K562 (cell line): ENCODE measurements around the gene WFIKKN1. TPM values are rescaled to one million over a fixed set of nuclear protein-coding genes. Genes with fewer than 3 reads are reported as not detected.

Experiments
- PYGO2 ChIP-seq: fragments of 450-650 bp; IDR thresholded peaks from 2 replicates; pipeline ENCODE4 v1.6.1; 2016; ENCODE audit warnings: mild to moderate bottlenecking, missing genetic modification characterization, moderate library complexity, missing compliant biosample characterization
- SUPT5H ChIP-seq: fragments of 450-650 bp; IDR thresholded peaks from 2 replicates; pipeline ENCODE4 v1.6.1; 2016
- ZNF124 ChIP-seq: sonication (generic); formaldehyde crosslinking; IDR thresholded peaks from 2 replicates; pipeline ENCODE4 v1.8.1; 2022; ENCODE audit warnings: missing genetic modification reagents
- polyA plus RNA-seq, 8 experiments: library from polyadenylated mRNA; depleted of rRNA in 4 of 8; stranded (reverse) in 5 of 8; unstranded in 3 of 8; fragments of >200 nt; fragmentation: Nextera tagmentation in 2 of 8; fragmentation: Illumina TruSeq in 1 of 8; extraction: Ambion mirVana in 2 of 8; extraction: Trizol in 1 of 8; gene quantifications; 2 replicates each; pipeline versions ENCODE4 v1.2.1 to v1.2.3, GENCODE V29; 2011 to 2014; ENCODE audit warnings: inconsistent platforms in 1 of 8, missing spikeins in 1 of 8
- total RNA-seq, 7 experiments: library from RNA; depleted of rRNA in 6 of 7; stranded (reverse); fragments of >200 nt in 6 of 7; fragmentation: Illumina TruSeq in 2 of 7; extraction: Trizol in 2 of 7; gene quantifications; 2 replicates each; pipeline versions ENCODE4 v1.2.1 to v1.2.3, GENCODE V29; 2011 to 2021; ENCODE audit warnings: low replicate concordance in 1 of 7
- TF ChIP-seq, protein P1 (sequence below): fragments of 450-650 bp; IDR thresholded peaks from 2 replicates; pipeline ENCODE4 v1.6.1; 2018; ENCODE audit warnings: mild to moderate bottlenecking, low read depth; ENCODE audit not compliant: partially characterized antibody
- TF ChIP-seq, protein P2 (sequence below): fragments of 450-650 bp; IDR thresholded peaks from 2 replicates; pipeline ENCODE4 v1.6.1; 2016; ENCODE audit warnings: mild to moderate bottlenecking, moderate library complexity
- TF ChIP-seq, protein P3 (sequence below), 2 experiments: fragments of 200-800 bp in 1 of 2; sonication (Bioruptor generic) in 1 of 2; sonication (generic) in 1 of 2; formaldehyde crosslinking in 1 of 2; IDR thresholded peaks in 1 of 2; conservative IDR thresholded peaks in 1 of 2; 2 replicates each; pipeline versions ENCODE4 v1.5.0 to v1.6.1; 2016 to 2020; ENCODE audit warnings: missing compliant biosample characterization in 1 of 2, missing genetic modification characterization in 1 of 2, missing genetic modification reagents in 1 of 2
- TF ChIP-seq, protein P4 (sequence below): IDR thresholded peaks from 2 replicates; pipeline ENCODE4 v1.6.1; 2011; ENCODE audit warnings: borderline replicate concordance, low read depth, mild to moderate bottlenecking, moderate library complexity, low read length; ENCODE audit not compliant: insufficient read depth, poor library complexity, severe bottlenecking

The WFIKKN1 gene
- total and polyA plus RNA-seq, 9 of the 15 experiments (the other 6 are each of a cell fraction or from before 2014, with no cell fraction given), result 0.14 to 1.1 (median 0.50) TPM; not detected in 4

DNA sequence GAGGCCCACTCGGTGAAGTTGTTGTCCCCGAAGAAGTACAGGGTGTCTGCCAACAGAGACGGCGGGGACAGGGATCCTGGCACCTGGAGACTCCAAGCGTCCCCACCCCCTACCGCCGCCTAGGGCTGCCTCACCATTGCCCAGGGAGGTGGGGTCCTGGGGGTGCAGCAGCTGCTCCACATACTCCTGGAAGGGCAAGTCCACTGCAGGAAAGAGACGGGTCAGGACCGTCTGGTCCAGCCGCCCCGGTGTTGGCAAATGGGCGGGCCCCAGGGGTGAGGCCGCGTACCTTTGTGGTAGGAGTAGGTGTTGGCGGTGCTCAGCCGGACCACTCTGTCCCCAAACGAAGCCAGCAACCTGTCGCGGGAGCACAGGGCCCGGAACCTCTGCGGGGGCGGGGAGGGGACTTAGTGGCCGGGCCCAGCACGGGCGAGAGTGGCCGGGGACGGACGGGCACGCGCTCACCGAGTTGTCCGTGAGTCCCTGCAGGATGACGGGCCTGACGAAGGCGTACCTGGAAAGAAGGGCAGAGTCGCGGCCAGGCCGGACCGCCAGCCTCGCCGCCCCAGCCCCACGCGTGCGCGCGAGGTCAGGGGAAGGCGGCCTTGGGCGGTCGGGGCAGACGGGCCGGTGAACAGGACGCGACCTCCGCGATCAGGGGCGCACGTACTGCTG is 52.7 kb downstream of the WFIKKN1 start (continued):
- TF ChIP-seq, protein P1, sequence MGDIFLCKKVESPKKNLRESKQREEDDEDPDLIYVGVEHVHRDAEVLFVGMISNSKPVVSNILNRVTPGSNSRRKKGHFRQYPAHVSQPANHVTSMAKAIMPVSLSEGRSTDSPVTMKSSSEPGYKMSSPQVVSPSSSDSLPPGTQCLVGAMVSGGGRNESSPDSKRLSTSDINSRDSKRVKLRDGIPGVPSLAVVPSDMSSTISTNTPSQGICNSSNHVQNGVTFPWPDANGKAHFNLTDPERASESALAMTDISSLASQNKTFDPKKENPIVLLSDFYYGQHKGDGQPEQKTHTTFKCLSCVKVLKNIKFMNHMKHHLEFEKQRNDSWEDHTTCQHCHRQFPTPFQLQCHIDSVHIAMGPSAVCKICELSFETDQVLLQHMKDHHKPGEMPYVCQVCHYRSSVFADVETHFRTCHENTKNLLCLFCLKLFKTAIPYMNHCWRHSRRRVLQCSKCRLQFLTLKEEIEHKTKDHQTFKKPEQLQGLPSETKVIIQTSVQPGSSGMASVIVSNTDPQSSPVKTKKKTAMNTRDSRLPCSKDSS, result no peak
- TF ChIP-seq ZNF124 (CRISPR knock-in tag) (no peak), PYGO2 (tag) (no peak), SUPT5H (peak; percentile 59)
- TF ChIP-seq, protein P2, sequence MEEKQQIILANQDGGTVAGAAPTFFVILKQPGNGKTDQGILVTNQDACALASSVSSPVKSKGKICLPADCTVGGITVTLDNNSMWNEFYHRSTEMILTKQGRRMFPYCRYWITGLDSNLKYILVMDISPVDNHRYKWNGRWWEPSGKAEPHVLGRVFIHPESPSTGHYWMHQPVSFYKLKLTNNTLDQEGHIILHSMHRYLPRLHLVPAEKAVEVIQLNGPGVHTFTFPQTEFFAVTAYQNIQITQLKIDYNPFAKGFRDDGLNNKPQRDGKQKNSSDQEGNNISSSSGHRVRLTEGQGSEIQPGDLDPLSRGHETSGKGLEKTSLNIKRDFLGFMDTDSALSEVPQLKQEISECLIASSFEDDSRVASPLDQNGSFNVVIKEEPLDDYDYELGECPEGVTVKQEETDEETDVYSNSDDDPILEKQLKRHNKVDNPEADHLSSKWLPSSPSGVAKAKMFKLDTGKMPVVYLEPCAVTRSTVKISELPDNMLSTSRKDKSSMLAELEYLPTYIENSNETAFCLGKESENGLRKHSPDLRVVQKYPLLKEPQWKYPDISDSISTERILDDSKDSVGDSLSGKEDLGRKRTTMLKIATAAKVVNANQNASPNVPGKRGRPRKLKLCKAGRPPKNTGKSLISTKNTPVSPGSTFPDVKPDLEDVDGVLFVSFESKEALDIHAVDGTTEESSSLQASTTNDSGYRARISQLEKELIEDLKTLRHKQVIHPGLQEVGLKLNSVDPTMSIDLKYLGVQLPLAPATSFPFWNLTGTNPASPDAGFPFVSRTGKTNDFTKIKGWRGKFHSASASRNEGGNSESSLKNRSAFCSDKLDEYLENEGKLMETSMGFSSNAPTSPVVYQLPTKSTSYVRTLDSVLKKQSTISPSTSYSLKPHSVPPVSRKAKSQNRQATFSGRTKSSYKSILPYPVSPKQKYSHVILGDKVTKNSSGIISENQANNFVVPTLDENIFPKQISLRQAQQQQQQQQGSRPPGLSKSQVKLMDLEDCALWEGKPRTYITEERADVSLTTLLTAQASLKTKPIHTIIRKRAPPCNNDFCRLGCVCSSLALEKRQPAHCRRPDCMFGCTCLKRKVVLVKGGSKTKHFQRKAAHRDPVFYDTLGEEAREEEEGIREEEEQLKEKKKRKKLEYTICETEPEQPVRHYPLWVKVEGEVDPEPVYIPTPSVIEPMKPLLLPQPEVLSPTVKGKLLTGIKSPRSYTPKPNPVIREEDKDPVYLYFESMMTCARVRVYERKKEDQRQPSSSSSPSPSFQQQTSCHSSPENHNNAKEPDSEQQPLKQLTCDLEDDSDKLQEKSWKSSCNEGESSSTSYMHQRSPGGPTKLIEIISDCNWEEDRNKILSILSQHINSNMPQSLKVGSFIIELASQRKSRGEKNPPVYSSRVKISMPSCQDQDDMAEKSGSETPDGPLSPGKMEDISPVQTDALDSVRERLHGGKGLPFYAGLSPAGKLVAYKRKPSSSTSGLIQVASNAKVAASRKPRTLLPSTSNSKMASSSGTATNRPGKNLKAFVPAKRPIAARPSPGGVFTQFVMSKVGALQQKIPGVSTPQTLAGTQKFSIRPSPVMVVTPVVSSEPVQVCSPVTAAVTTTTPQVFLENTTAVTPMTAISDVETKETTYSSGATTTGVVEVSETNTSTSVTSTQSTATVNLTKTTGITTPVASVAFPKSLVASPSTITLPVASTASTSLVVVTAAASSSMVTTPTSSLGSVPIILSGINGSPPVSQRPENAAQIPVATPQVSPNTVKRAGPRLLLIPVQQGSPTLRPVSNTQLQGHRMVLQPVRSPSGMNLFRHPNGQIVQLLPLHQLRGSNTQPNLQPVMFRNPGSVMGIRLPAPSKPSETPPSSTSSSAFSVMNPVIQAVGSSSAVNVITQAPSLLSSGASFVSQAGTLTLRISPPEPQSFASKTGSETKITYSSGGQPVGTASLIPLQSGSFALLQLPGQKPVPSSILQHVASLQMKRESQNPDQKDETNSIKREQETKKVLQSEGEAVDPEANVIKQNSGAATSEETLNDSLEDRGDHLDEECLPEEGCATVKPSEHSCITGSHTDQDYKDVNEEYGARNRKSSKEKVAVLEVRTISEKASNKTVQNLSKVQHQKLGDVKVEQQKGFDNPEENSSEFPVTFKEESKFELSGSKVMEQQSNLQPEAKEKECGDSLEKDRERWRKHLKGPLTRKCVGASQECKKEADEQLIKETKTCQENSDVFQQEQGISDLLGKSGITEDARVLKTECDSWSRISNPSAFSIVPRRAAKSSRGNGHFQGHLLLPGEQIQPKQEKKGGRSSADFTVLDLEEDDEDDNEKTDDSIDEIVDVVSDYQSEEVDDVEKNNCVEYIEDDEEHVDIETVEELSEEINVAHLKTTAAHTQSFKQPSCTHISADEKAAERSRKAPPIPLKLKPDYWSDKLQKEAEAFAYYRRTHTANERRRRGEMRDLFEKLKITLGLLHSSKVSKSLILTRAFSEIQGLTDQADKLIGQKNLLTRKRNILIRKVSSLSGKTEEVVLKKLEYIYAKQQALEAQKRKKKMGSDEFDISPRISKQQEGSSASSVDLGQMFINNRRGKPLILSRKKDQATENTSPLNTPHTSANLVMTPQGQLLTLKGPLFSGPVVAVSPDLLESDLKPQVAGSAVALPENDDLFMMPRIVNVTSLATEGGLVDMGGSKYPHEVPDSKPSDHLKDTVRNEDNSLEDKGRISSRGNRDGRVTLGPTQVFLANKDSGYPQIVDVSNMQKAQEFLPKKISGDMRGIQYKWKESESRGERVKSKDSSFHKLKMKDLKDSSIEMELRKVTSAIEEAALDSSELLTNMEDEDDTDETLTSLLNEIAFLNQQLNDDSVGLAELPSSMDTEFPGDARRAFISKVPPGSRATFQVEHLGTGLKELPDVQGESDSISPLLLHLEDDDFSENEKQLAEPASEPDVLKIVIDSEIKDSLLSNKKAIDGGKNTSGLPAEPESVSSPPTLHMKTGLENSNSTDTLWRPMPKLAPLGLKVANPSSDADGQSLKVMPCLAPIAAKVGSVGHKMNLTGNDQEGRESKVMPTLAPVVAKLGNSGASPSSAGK, result peak; percentile 78; the same call in 1 of the 2 replicates
- TF ChIP-seq, protein P3, sequence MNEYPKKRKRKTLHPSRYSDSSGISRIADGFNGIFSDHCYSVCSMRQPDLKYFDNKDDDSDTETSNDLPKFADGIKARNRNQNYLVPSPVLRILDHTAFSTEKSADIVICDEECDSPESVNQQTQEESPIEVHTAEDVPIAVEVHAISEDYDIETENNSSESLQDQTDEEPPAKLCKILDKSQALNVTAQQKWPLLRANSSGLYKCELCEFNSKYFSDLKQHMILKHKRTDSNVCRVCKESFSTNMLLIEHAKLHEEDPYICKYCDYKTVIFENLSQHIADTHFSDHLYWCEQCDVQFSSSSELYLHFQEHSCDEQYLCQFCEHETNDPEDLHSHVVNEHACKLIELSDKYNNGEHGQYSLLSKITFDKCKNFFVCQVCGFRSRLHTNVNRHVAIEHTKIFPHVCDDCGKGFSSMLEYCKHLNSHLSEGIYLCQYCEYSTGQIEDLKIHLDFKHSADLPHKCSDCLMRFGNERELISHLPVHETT (CRISPR knock-in tag; conservative IDR thresholded peaks at IDR 0.05 in 1 of 2, IDR thresholded peaks at IDR 0.05 in 1 of 2), result no peak
- TF ChIP-seq, protein P4, sequence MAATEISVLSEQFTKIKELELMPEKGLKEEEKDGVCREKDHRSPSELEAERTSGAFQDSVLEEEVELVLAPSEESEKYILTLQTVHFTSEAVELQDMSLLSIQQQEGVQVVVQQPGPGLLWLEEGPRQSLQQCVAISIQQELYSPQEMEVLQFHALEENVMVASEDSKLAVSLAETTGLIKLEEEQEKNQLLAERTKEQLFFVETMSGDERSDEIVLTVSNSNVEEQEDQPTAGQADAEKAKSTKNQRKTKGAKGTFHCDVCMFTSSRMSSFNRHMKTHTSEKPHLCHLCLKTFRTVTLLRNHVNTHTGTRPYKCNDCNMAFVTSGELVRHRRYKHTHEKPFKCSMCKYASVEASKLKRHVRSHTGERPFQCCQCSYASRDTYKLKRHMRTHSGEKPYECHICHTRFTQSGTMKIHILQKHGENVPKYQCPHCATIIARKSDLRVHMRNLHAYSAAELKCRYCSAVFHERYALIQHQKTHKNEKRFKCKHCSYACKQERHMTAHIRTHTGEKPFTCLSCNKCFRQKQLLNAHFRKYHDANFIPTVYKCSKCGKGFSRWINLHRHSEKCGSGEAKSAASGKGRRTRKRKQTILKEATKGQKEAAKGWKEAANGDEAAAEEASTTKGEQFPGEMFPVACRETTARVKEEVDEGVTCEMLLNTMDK, result no peak
